GM12878 (cell line): Measurements from ENCODE around the gene MAST4. TPM values are rescaled to one million over a fixed set of nuclear protein-coding genes. Genes with fewer than 3 reads are reported as not detected.

Experiments used
- ATAC-seq: fragments of 200-7000 bp; cut with Tn5 transposase; 3 replicates; pipeline ENCODE4 v1.9.1; 2020; ENCODE audit warnings: mild to moderate bottlenecking, moderate library complexity
- BruUV-seq: library from RNA; stranded (reverse); fragments of 400-500 nt; replicated peaks from 2 replicates; lab custom pipeline; 2021; lab: Mats Ljungman, UMichigan
- CTCF ChIA-PET: fragments of 300-600 bp; sonication (Branson Sonifier 250); formaldehyde crosslinking; extraction: SDS; loops from one replicate; lab custom pipeline; 2021; ENCODE audit warnings: inconsistent platforms; lab: Yijun Ruan, JAX
- POLR2A ChIA-PET: fragments of 350-600 bp; formaldehyde crosslinking; extraction: SDS; loops from one replicate; lab custom pipeline; 2021; ENCODE audit warnings: inconsistent platforms; lab: Charles Lee
- RAD21 ChIA-PET: fragments of 300-600 bp; sonication (Branson Sonifier 250); formaldehyde crosslinking; loops from one replicate; lab custom pipeline; 2023; ENCODE audit warnings: antibody characterized with exemption; ENCODE audit not compliant: unreplicated experiment; lab: Charles Lee
- SMC1A ChIA-PET: fragments of 300-600 bp; sonication (Branson Sonifier 250); formaldehyde crosslinking; loops from one replicate; lab custom pipeline; 2023; ENCODE audit not compliant: unreplicated experiment, uncharacterized antibody; lab: Charles Lee
- DNase-seq: peaks from one replicate; pipeline ENCODE4 v3.0.0-alpha.2; 2011; ENCODE audit warnings: low read depth, low spot score
- FAIRE-seq: peaks from 3 replicates; lab custom pipeline; 2011; peaks lifted over from hg19 to GRCh38; lab: Jason Lieb, UNC
- H2AFZ ChIP-seq: 2 replicates; pipeline ENCODE4 v1.6.0; 2011; ENCODE audit warnings: low read depth, low read length, control low read depth; ENCODE audit not compliant: control insufficient read depth
- H3K27ac ChIP-seq: 2 replicates; pipeline ENCODE4 v1.5.1; 2011; ENCODE audit warnings: control low read depth; ENCODE audit not compliant: control insufficient read depth, insufficient read depth
- H3K27me3 ChIP-seq, 2 experiments: replicated peaks in 1 of 2; 2 replicates each; pipeline versions ENCODE4 v1.6.0 to v1.6.1; 2011; ENCODE audit warnings: low read length in 1 of 2; ENCODE audit not compliant: control insufficient read depth in 2 of 2, insufficient read depth in 2 of 2
- H3K36me3 ChIP-seq, 2 experiments: 2 replicates each; pipeline ENCODE4 v1.5.1; 2011; ENCODE audit warnings: low read length in 1 of 2; ENCODE audit not compliant: control insufficient read depth in 2 of 2, insufficient read depth in 2 of 2
- H3K4me1 ChIP-seq: 2 replicates; pipeline ENCODE4 v1.6.1; 2011; ENCODE audit warnings: mild to moderate bottlenecking, low read length, moderate library complexity, mixed read lengths; ENCODE audit not compliant: control insufficient read depth, insufficient read depth
- H3K4me2 ChIP-seq: 2 replicates; pipeline ENCODE4 v1.6.0; 2011; ENCODE audit warnings: control low read depth; ENCODE audit not compliant: control insufficient read depth, insufficient read depth
- H3K4me3 ChIP-seq: fragments of 200-600 bp; sonication (generic); 2 replicates; pipeline ENCODE4 v1.5.1; 2016
- H3K79me2 ChIP-seq: 2 replicates; pipeline ENCODE4 v1.6.0; 2011; ENCODE audit warnings: low read length; ENCODE audit not compliant: control insufficient read depth, insufficient read depth
- H3K9ac ChIP-seq: 2 replicates; pipeline ENCODE4 v1.8.0; 2011; ENCODE audit warnings: low read length, control low read depth, mixed read lengths; ENCODE audit not compliant: control insufficient read depth, insufficient read depth
- H3K9me3 ChIP-seq: replicated peaks from 3 replicates; pipeline ENCODE4 v1.5.1; 2011; ENCODE audit warnings: mild to moderate bottlenecking, low read length; ENCODE audit not compliant: control insufficient read depth, insufficient read depth
- H4K20me1 ChIP-seq: 2 replicates; pipeline ENCODE4 v1.6.0; 2011; ENCODE audit not compliant: control insufficient read depth, insufficient read depth
- ATF7 ChIP-seq: fragments of 450-650 bp; IDR thresholded peaks from 2 replicates; pipeline ENCODE4 v1.6.1; 2016; ENCODE audit warnings: low read depth, mild to moderate bottlenecking
- CHD4 ChIP-seq: fragments of 200-600 bp; sonication (generic); IDR thresholded peaks from 2 replicates; pipeline ENCODE4 v1.6.1; 2016; ENCODE audit warnings: mild to moderate bottlenecking
- FOXM1 ChIP-seq: IDR thresholded peaks from 2 replicates; pipeline ENCODE4 v1.6.1; 2012; ENCODE audit warnings: low read depth, mild to moderate bottlenecking, inconsistent platforms, low read length, moderate library complexity
- IKZF1 ChIP-seq: fragments of 450-650 bp; conservative IDR thresholded peaks from 2 replicates; pipeline ENCODE4 v1.6.1; 2017; ENCODE audit warnings: antibody characterized with exemption, mild to moderate bottlenecking
- IRF4 ChIP-seq: IDR thresholded peaks from 2 replicates; pipeline ENCODE4 v1.6.1; 2011; ENCODE audit warnings: low read depth, low read length
- MXI1 ChIP-seq: fragments of 150-350 bp; IDR thresholded peaks from 2 replicates; pipeline ENCODE4 v1.6.1; 2011; ENCODE audit warnings: low read depth, mild to moderate bottlenecking, inconsistent platforms, low read length, improper control_type of control experiment
- PML ChIP-seq: IDR thresholded peaks from 2 replicates; pipeline ENCODE4 v1.6.1; 2012; ENCODE audit warnings: low read length, inconsistent platforms
- RAD21 ChIP-seq: IDR thresholded peaks from 2 replicates; pipeline ENCODE4 v1.6.1; 2011; ENCODE audit warnings: mild to moderate bottlenecking, low read depth, low read length, moderate library complexity; ENCODE audit not compliant: insufficient read depth
- SMARCA5 ChIP-seq: fragments of 450-650 bp; IDR thresholded peaks from 2 replicates; pipeline ENCODE4 v1.6.1; 2017; ENCODE audit warnings: mild to moderate bottlenecking
- SUZ12 ChIP-seq: fragments of 200-600 bp; sonication (generic); IDR thresholded peaks from one replicate; pipeline ENCODE4 v1.6.1; 2018; ENCODE audit warnings: antibody characterized with exemption, mild to moderate bottlenecking; ENCODE audit not compliant: unreplicated experiment
- ZNF274 ChIP-seq: IDR thresholded peaks from one replicate; pipeline ENCODE4 v1.8.0; 2011; ENCODE audit not compliant: insufficient read length, insufficient read depth
- WGBS: methylation state at CpG from one replicate; pipeline ENCODE4 v1.1.6; 2016; ENCODE audit warnings: low lambda C conversion rate; ENCODE audit not compliant: insufficient replicate concordance, insufficient coverage; ENCODE audit errors: missing lambda C conversion rate; 5-methylcytosine and 5-hydroxymethylcytosine counted together
- in situ Hi-C: fragments of 300-500 bp; cut with MboI; formaldehyde crosslinking; loops from 9 replicates; pipeline ENCODE4 v1.14.3; 2018; ENCODE audit warnings: mixed read lengths
- intact Hi-C: fragments of 100-400 bp; cut with micrococcal nuclease; formaldehyde crosslinking; loops from one replicate; pipeline ENCODE4 v1.14.2; 2022; ENCODE audit not compliant: unreplicated experiment
- polyA plus RNA-seq, 11 experiments: library from polyadenylated mRNA; depleted of rRNA in 4 of 11; unstranded in 6 of 11; stranded (reverse) in 5 of 11; fragments of >200 nt; fragmentation: Nextera tagmentation in 4 of 11; fragmentation: Illumina TruSeq in 1 of 11; extraction: Ambion mirVana in 4 of 11; extraction: Trizol in 1 of 11; gene quantifications; 1 replicate in 1 of 11; 2 replicates in 10 of 11; pipeline versions ENCODE4 v1.2.1 to v1.2.3, GENCODE V29; 2011 to 2016; ENCODE audit warnings: inconsistent platforms in 2 of 11, missing spikeins in 2 of 11, low read depth in 1 of 11
- total RNA-seq, 4 experiments: library from RNA; depleted of rRNA in 3 of 4; stranded (reverse); fragments of >200 nt in 3 of 4; fragmentation: Illumina TruSeq in 1 of 4; extraction: Trizol in 1 of 4; gene quantifications; 2 replicates each; pipeline versions ENCODE4 v1.2.1 to v1.2.3, GENCODE V29; 2013 to 2021
- TF ChIP-seq, protein P1 (sequence below): fragments of 450-650 bp; IDR thresholded peaks from 2 replicates; pipeline ENCODE4 v1.6.1; 2017; ENCODE audit warnings: mild to moderate bottlenecking, moderate library complexity
- TF ChIP-seq, protein P2 (sequence below): fragments of 450-650 bp; IDR thresholded peaks from 2 replicates; pipeline ENCODE4 v1.6.1; 2016; ENCODE audit warnings: mild to moderate bottlenecking
- TF ChIP-seq, protein P3 (sequence below): fragments of 450-650 bp; IDR thresholded peaks from 2 replicates; pipeline ENCODE4 v1.6.1; 2016; ENCODE audit warnings: mild to moderate bottlenecking, moderate library complexity, borderline replicate concordance

Gene MAST4
- total and polyA plus RNA-seq, 10 of the 15 experiments (the other 5 are each of a cell fraction or from before 2014, with no cell fraction given) = 0.02 to 1.6 (median 0.29) TPM; not detected in 1

DNA sequence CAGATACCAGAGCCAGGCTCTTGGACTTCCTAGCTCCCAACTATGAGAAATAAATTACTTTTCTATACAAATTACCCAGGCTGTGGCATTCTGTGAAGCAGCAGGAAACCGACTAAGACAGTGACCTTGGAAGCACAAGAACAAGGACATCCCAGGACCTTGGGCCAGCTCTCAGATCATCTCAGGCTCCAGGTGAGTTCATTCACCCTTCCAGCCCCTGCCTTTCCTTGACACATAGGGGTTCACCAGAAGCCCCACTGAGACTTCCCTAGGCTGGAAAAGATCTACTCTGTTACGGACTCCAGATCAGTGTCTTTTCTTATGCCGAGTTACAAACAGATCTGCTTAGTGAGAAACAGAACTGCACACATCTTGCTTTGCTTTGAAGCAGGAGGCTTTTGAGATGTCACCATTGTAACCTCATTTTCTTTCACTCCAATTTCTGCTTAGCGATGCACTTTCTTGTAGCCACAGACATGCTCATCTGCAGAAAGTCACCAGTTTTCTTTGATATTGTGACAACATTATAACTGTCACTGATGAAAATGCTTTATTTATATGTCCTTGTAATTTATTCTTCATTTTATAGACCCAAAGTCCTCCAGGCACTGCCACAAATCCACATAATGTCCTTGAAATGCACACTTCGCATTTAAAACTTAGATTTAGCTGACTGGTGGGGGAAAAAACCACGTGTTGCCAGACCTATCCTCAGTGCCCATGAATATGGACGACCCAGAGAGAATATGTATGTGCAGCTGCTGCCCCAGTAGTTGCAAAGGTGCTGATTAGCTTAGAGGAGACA is 592.3 kb downstream of the MAST4 start:
- in situ Hi-C loops (no loop called here), intact Hi-C loops (no loop called here)
- H2AFZ ChIP-seq = peak overlapping the region; percentile 48
- BruUV-seq = no TSS peak
- ATAC-seq = no peak
- no peak overlapping the region for H3K9ac ChIP-seq
- no peak overlapping the region for H3K27ac ChIP-seq
- ChIA-PET CTCF (interaction anchor here (0.9 to 1.2 kb wide), 4 partner anchors 9 to 58 kb away, joined by 3 read pairs; no protein-coding TSS in a partner anchor), RAD21 (interaction anchor here (1.0 kb wide), 2 partner anchors 16 to 19 kb away, joined by 4 to 5 read pairs; no protein-coding TSS in a partner anchor), SMC1A (interaction anchor here (0.6 to 1.7 kb wide), 6 partner anchors 11 to 21 kb away, joined by 3 to 5 read pairs (median 4); no protein-coding TSS in a partner anchor), POLR2A (interaction anchor here (1.7 kb wide), 1 partner anchor 9 kb away, joined by 3 read pairs; no protein-coding TSS in a partner anchor)
- no peak overlapping the region for H3K4me3 ChIP-seq
- H4K20me1 ChIP-seq = no peaks in the 10 kb centered on the region
- H3K4me2 ChIP-seq = peak overlapping the region; percentile 38; the same call in 1 of the 2 replicates
- DNase-seq = no peak
- no peaks in the 10 kb centered on the region; a peak in 1 of 4 replicates for H3K36me3 ChIP-seq
- peaks cover 12% of the 10 kb centered on the region for H3K4me1 ChIP-seq
- H3K27me3 ChIP-seq = no peaks in the 10 kb centered on the region
- FAIRE-seq = no peak
- no peaks in the 10 kb centered on the region; the same call in 2 of the 3 replicates for H3K9me3 ChIP-seq
- WGBS = 42% methylated on average over 7 of the region's 7 CpGs
- no peaks in the 10 kb centered on the region for H3K79me2 ChIP-seq
- TF ChIP-seq, protein P1, sequence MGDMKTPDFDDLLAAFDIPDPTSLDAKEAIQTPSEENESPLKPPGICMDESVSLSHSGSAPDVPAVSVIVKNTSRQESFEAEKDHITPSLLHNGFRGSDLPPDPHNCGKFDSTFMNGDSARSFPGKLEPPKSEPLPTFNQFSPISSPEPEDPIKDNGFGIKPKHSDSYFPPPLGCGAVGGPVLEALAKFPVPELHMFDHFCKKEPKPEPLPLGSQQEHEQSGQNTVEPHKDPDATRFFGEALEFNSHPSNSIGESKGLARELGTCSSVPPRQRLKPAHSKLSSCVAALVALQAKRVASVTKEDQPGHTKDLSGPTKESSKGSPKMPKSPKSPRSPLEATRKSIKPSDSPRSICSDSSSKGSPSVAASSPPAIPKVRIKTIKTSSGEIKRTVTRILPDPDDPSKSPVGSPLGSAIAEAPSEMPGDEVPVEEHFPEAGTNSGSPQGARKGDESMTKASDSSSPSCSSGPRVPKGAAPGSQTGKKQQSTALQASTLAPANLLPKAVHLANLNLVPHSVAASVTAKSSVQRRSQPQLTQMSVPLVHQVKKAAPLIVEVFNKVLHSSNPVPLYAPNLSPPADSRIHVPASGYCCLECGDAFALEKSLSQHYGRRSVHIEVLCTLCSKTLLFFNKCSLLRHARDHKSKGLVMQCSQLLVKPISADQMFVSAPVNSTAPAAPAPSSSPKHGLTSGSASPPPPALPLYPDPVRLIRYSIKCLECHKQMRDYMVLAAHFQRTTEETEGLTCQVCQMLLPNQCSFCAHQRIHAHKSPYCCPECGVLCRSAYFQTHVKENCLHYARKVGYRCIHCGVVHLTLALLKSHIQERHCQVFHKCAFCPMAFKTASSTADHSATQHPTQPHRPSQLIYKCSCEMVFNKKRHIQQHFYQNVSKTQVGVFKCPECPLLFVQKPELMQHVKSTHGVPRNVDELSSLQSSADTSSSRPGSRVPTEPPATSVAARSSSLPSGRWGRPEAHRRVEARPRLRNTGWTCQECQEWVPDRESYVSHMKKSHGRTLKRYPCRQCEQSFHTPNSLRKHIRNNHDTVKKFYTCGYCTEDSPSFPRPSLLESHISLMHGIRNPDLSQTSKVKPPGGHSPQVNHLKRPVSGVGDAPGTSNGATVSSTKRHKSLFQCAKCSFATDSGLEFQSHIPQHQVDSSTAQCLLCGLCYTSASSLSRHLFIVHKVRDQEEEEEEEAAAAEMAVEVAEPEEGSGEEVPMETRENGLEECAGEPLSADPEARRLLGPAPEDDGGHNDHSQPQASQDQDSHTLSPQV = no peak
- TF ChIP-seq RAD21 = no peak
- TF ChIP-seq SMARCA5 = no peak
- no peak for TF ChIP-seq IKZF1
- no peak for TF ChIP-seq SUZ12
- no peak for TF ChIP-seq ZNF274
- no peak for TF ChIP-seq CHD4
- TF ChIP-seq FOXM1 = no peak
- no peak for TF ChIP-seq IRF4
- TF ChIP-seq, protein P2, sequence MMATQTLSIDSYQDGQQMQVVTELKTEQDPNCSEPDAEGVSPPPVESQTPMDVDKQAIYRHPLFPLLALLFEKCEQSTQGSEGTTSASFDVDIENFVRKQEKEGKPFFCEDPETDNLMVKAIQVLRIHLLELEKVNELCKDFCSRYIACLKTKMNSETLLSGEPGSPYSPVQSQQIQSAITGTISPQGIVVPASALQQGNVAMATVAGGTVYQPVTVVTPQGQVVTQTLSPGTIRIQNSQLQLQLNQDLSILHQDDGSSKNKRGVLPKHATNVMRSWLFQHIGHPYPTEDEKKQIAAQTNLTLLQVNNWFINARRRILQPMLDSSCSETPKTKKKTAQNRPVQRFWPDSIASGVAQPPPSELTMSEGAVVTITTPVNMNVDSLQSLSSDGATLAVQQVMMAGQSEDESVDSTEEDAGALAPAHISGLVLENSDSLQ = no peak
- TF ChIP-seq, protein P3, sequence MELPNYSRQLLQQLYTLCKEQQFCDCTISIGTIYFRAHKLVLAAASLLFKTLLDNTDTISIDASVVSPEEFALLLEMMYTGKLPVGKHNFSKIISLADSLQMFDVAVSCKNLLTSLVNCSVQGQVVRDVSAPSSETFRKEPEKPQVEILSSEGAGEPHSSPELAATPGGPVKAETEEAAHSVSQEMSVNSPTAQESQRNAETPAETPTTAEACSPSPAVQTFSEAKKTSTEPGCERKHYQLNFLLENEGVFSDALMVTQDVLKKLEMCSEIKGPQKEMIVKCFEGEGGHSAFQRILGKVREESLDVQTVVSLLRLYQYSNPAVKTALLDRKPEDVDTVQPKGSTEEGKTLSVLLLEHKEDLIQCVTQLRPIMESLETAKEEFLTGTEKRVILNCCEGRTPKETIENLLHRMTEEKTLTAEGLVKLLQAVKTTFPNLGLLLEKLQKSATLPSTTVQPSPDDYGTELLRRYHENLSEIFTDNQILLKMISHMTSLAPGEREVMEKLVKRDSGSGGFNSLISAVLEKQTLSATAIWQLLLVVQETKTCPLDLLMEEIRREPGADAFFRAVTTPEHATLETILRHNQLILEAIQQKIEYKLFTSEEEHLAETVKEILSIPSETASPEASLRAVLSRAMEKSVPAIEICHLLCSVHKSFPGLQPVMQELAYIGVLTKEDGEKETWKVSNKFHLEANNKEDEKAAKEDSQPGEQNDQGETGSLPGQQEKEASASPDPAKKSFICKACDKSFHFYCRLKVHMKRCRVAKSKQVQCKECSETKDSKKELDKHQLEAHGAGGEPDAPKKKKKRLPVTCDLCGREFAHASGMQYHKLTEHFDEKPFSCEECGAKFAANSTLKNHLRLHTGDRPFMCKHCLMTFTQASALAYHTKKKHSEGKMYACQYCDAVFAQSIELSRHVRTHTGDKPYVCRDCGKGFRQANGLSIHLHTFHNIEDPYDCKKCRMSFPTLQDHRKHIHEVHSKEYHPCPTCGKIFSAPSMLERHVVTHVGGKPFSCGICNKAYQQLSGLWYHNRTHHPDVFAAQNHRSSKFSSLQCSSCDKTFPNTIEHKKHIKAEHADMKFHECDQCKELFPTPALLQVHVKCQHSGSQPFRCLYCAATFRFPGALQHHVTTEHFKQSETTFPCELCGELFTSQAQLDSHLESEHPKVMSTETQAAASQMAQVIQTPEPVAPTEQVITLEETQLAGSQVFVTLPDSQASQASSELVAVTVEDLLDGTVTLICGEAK = no peak
- TF ChIP-seq ATF7 = no peak
- no peak for TF ChIP-seq MXI1
- no peak for TF ChIP-seq PML
